GM19397 (cell line): ENCODE results near the gene HSD11B1L.
"Not testable (repeated sequence)": the region's sequence is repeated elsewhere in the genome, so short reads cannot be mapped to it uniquely, and the experiment has no call there.

Experiments
- ATAC-seq: cut with Tn5 transposase; IDR thresholded peaks from one replicate; pipeline ENCODE4 v1.9.1; 2021; ENCODE audit warnings: mild to moderate bottlenecking, moderate library complexity; ENCODE audit not compliant: unreplicated experiment

The HSD11B1L gene

DNA sequence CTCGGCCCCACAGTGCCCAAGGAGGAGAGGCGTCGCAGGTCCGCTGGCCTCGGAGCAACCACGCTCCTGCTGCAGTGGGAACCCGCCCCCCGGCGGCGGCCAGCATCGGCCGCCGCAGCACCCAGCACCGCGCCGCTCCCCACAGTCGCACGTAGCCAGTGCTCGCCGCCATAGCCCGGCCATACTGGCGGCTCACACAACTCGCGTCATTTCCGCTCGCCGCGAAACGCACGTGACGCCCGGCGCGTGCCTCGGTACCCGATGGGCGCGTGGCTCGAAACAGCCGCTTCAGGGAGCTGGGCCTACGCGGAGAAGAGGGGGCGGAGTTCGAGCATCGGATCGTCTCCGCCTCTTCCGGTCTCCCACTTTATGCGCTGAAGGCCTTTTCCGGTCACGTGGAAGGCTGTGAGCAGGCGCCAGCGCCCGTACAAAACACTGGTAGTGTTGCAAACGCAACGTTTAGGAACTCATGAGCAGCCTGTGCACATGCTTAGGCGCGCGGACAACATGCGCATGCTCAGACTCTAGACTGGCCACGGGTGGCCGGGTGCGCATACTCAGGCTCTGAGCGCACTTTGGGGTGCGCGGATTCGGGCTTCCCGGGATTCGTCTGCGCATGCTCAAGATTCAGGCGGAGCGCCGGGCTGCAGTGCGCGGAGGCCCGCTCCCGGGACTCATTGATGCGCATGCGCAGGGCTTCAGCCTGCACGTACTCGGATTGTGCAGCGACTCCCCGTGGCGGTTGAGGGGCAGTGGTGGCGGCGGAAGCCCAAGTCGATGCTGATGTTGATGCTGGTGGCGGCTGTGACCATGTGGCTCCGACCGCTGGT, 39.3 kb downstream of the HSD11B1L start, which contains the start of the genes CATSPERD and LONP1:
TSS of gene CATSPERD (plus strand) at position 677 of the 830 bp plus-strand sequence. CDS start at position 778, 101 bp downstream.
TSS of gene LONP1 (minus strand) at position 186 of the 830 bp plus-strand sequence. CDS start at position 172, 14 bp downstream.
- ATAC-seq = peak; percentile 84

GRCh38 chr19:5727453-5728050, 46.7 kb downstream of the HSD11B1L start:
- no peak for ATAC-seq

GRCh38 chr19:5733172-5733571, 52.3 kb downstream of the HSD11B1L start:
- not testable (repeated sequence) for ATAC-seq
